Liver (tissue), 9 donors: Measurements from ENCODE around the gene RIN1. TPM values are rescaled to one million over a fixed set of nuclear protein-coding genes. Genes with fewer than 3 reads are reported as not detected.

Source experiments
- DNase-seq: peaks from one replicate; pipeline ENCODE4 v3.0.0-alpha.2; 2017; ENCODE audit warnings: low spot score
- H3K27ac ChIP-seq, 2 donors: one replicate each; pipeline ENCODE4 v1.7.0; 2013; ENCODE audit warnings: inconsistent platforms in 2 of 2, low read length in 2 of 2, control low read depth in 1 of 2, low read depth in 1 of 2, mild to moderate bottlenecking in 1 of 2
- H3K27me3 ChIP-seq, 4 donors: one replicate each; pipeline versions ENCODE4 v1.6.1 to v1.7.0; 2013; ENCODE audit warnings: low read length in 3 of 4, inconsistent platforms in 1 of 4, mild to moderate bottlenecking in 1 of 4, moderate library complexity in 1 of 4; ENCODE audit not compliant: control insufficient read depth in 4 of 4, insufficient read depth in 4 of 4
- H3K36me3 ChIP-seq, 4 donors: one replicate each; pipeline versions ENCODE4 v1.6.1 to v1.7.0; 2013; ENCODE audit warnings: low read length in 3 of 4, mild to moderate bottlenecking in 3 of 4, low read depth in 1 of 4, moderate library complexity in 1 of 4; ENCODE audit not compliant: control insufficient read depth in 4 of 4, insufficient read depth in 3 of 4
- H3K4me1 ChIP-seq, 4 donors: one replicate each; pipeline versions ENCODE4 v1.6.1 to v1.7.0; 2013; ENCODE audit warnings: low read length in 3 of 4, mild to moderate bottlenecking in 3 of 4, moderate library complexity in 1 of 4; ENCODE audit not compliant: control insufficient read depth in 4 of 4, insufficient read depth in 4 of 4
- H3K4me3 ChIP-seq, 3 donors: one replicate each; pipeline versions ENCODE4 v1.6.1 to v1.7.0; 2013; ENCODE audit warnings: low read length in 3 of 3, control low read depth in 1 of 3, low read depth in 1 of 3, mild to moderate bottlenecking in 1 of 3
- H3K9ac ChIP-seq, 2 donors: one replicate each; pipeline ENCODE4 v1.7.0; 2013; ENCODE audit warnings: low read length in 2 of 2, mild to moderate bottlenecking in 2 of 2, moderate library complexity in 2 of 2, control low read depth in 1 of 2, low read depth in 1 of 2
- H3K9me3 ChIP-seq, 4 donors: one replicate each; pipeline versions ENCODE4 v1.6.1 to v1.7.0; 2013; ENCODE audit warnings: low read length in 3 of 4; ENCODE audit not compliant: control insufficient read depth in 4 of 4
- CTCF ChIP-seq: fragments of 150-350 bp; IDR thresholded peaks from 2 replicates; pipeline ENCODE4 v1.5.1; 2017; ENCODE audit warnings: improper control_type of control experiment, low read depth, low read length; ENCODE audit not compliant: missing input control
- EGR1 ChIP-seq, 2 donors: IDR thresholded peaks; 2 replicates each; pipeline ENCODE4 v1.6.1; 2016 to 2018; ENCODE audit warnings: antibody characterized with exemption in 2 of 2, low read depth in 2 of 2
- FOXA1 ChIP-seq: IDR thresholded peaks from 2 replicates; pipeline ENCODE4 v1.6.1; 2016; ENCODE audit warnings: antibody characterized with exemption
- FOXA2 ChIP-seq: IDR thresholded peaks from 2 replicates; pipeline ENCODE4 v1.6.1; 2016; ENCODE audit warnings: antibody characterized with exemption
- GABPA ChIP-seq, 2 donors: IDR thresholded peaks in 1 of 2; conservative IDR thresholded peaks in 1 of 2; 2 replicates each; pipeline ENCODE4 v1.6.1; 2016; ENCODE audit warnings: antibody characterized with exemption in 2 of 2, mild to moderate bottlenecking in 1 of 2, moderate library complexity in 1 of 2
- HNF4A ChIP-seq, 2 donors: conservative IDR thresholded peaks; 2 replicates each; pipeline ENCODE4 v1.6.1; 2016; ENCODE audit warnings: antibody characterized with exemption in 2 of 2, mild to moderate bottlenecking in 2 of 2
- HNF4G ChIP-seq: IDR thresholded peaks from 2 replicates; pipeline ENCODE4 v1.6.1; 2016; ENCODE audit warnings: antibody characterized with exemption
- JUND ChIP-seq, 2 donors: IDR thresholded peaks; 2 replicates each; pipeline ENCODE4 v1.6.1; 2016; ENCODE audit warnings: antibody characterized with exemption in 2 of 2
- NR2F2 ChIP-seq: IDR thresholded peaks from 2 replicates; pipeline ENCODE4 v1.6.1; 2016; ENCODE audit warnings: antibody characterized with exemption
- RAD21 ChIP-seq, 2 donors: IDR thresholded peaks; 2 replicates each; pipeline ENCODE4 v1.6.1; 2016; ENCODE audit warnings: antibody characterized with exemption in 2 of 2, mild to moderate bottlenecking in 2 of 2
- RXRA ChIP-seq, 2 donors: IDR thresholded peaks; 2 replicates each; pipeline ENCODE4 v1.6.1; 2017 to 2018; ENCODE audit warnings: antibody characterized with exemption in 2 of 2, mild to moderate bottlenecking in 1 of 2
- SP1 ChIP-seq: IDR thresholded peaks from 2 replicates; pipeline ENCODE4 v1.6.1; 2018; ENCODE audit warnings: antibody characterized with exemption, mild to moderate bottlenecking
- TAF1 ChIP-seq: conservative IDR thresholded peaks from 2 replicates; pipeline ENCODE4 v1.6.1; 2016; ENCODE audit warnings: antibody characterized with exemption, mild to moderate bottlenecking
- YY1 ChIP-seq: IDR thresholded peaks from 2 replicates; pipeline ENCODE4 v1.6.1; 2016; ENCODE audit warnings: antibody characterized with exemption, mild to moderate bottlenecking
- WGBS: extraction: QIAGEN DNeasy Blood & Tissue Kit; methylation state at CpG from one replicate; pipeline ENCODE4 v1.1.7; 2013; 5-methylcytosine and 5-hydroxymethylcytosine counted together
- polyA plus RNA-seq, 2 donors: library from polyadenylated mRNA; stranded (reverse) in 1 of 2; unstranded in 1 of 2; fragments of 200-250 nt in 1 of 2; fragments of >200 nt in 1 of 2; fragmentation: Nextera tagmentation in 1 of 2; extraction: Ambion mirVana in 1 of 2; gene quantifications; one replicate each; pipeline versions ENCODE4 v1.2.1 to v1.2.3, GENCODE V29; 2013 to 2015
- total RNA-seq, 2 donors: library from RNA; depleted of rRNA; stranded (reverse); fragments of >200 nt; gene quantifications; one replicate each; pipeline ENCODE4 v1.2.3, GENCODE V29; 2014
- TF ChIP-seq, protein P1 (sequence below): IDR thresholded peaks from 2 replicates; pipeline ENCODE4 v1.6.1; 2016; ENCODE audit warnings: antibody characterized with exemption
- TF ChIP-seq, protein P2 (sequence below): IDR thresholded peaks from 2 replicates; pipeline ENCODE4 v1.6.1; 2016; ENCODE audit warnings: antibody characterized with exemption, mild to moderate bottlenecking
- TF ChIP-seq, protein P3 (sequence below): IDR thresholded peaks from 2 replicates; pipeline ENCODE4 v1.6.1; 2016; ENCODE audit warnings: antibody characterized with exemption
- TF ChIP-seq, protein P4 (sequence below): IDR thresholded peaks from 2 replicates; pipeline ENCODE4 v1.6.1; 2016; ENCODE audit warnings: antibody characterized with exemption
- donor health status: healthy.
- donor health status: healthy.
- donor health status: healthy.
- donor health status: healthy.
- donor health status: healthy.

The RIN1 gene
- total and polyA plus RNA-seq, 4 donors, result 0.11 to 1.1 (median 0.53) TPM

DNA sequence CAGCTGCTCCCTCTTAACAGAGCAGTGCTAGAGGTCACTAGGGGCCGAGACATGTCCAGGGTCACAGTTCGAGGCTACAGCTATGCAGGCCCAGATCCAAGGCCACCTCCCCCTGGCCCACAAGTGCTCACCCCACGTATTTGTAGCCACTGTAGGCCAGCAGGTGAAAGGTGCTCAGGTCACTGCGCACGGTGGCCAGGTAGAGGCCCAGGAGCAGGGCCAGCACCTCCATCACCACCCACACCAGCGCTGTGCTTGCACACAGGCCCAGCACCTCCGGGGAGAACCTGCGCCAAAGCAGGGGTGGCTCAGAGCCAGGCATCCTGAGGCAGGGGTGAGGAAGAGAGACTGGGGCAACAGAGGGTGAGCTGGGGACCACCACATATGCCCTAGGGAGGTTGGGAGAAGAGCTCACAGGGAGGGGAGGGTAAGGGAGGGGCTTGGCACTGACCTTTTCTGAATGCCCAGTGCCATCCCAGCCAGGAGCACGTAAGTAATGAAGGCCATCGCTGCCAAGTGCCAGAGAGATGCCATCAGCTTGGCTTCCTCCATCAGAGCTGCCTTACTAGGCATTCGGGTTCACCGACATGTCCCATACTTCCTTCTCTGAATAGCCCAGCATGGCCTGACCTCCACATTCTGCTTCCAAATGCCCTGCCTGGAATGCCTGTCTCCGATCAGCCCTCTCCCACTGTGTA, 50.8 kb downstream of the RIN1 start:
- Histone ChIP-seq H3K9ac (no peak overlapping the region), H3K4me1 (peaks cover 12 to 50% (median 36%) of the 10 kb centered on the region in 4 donors), H3K9me3 (no peaks in the 10 kb centered on the region), H3K4me3 (no peak overlapping the region), H3K27ac (no peak overlapping the region), H3K36me3 (peaks cover 0 to 5% (median 4%) of the 10 kb centered on the region in 4 donors), H3K27me3 (no peaks in the 10 kb centered on the region)
- DNase-seq, result no peak
- TF ChIP-seq FOXA1 (no peak), SP1 (no peak), HNF4A (conservative IDR thresholded peaks at IDR 0.05) (no peak), FOXA2 (no peak), JUND (IDR thresholded peaks at IDR 0.05) (no peak), RAD21 (IDR thresholded peaks at IDR 0.05) (no peak), CTCF (no peak), NR2F2 (no peak), EGR1 (IDR thresholded peaks at IDR 0.05; ENCODE audit: low read depth in 2 of 2) (no peak), YY1 (no peak), HNF4G (no peak), GABPA (IDR thresholded peaks at IDR 0.05 in 1 of 2, conservative IDR thresholded peaks at IDR 0.05 in 1 of 2) (no peak), TAF1 (no peak), RXRA (IDR thresholded peaks at IDR 0.05) (no peak)
- TF ChIP-seq, protein P1, sequence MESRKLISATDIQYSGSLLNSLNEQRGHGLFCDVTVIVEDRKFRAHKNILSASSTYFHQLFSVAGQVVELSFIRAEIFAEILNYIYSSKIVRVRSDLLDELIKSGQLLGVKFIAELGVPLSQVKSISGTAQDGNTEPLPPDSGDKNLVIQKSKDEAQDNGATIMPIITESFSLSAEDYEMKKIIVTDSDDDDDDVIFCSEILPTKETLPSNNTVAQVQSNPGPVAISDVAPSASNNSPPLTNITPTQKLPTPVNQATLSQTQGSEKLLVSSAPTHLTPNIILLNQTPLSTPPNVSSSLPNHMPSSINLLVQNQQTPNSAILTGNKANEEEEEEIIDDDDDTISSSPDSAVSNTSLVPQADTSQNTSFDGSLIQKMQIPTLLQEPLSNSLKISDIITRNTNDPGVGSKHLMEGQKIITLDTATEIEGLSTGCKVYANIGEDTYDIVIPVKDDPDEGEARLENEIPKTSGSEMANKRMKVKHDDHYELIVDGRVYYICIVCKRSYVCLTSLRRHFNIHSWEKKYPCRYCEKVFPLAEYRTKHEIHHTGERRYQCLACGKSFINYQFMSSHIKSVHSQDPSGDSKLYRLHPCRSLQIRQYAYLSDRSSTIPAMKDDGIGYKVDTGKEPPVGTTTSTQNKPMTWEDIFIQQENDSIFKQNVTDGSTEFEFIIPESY, result no peak
- TF ChIP-seq, protein P2, sequence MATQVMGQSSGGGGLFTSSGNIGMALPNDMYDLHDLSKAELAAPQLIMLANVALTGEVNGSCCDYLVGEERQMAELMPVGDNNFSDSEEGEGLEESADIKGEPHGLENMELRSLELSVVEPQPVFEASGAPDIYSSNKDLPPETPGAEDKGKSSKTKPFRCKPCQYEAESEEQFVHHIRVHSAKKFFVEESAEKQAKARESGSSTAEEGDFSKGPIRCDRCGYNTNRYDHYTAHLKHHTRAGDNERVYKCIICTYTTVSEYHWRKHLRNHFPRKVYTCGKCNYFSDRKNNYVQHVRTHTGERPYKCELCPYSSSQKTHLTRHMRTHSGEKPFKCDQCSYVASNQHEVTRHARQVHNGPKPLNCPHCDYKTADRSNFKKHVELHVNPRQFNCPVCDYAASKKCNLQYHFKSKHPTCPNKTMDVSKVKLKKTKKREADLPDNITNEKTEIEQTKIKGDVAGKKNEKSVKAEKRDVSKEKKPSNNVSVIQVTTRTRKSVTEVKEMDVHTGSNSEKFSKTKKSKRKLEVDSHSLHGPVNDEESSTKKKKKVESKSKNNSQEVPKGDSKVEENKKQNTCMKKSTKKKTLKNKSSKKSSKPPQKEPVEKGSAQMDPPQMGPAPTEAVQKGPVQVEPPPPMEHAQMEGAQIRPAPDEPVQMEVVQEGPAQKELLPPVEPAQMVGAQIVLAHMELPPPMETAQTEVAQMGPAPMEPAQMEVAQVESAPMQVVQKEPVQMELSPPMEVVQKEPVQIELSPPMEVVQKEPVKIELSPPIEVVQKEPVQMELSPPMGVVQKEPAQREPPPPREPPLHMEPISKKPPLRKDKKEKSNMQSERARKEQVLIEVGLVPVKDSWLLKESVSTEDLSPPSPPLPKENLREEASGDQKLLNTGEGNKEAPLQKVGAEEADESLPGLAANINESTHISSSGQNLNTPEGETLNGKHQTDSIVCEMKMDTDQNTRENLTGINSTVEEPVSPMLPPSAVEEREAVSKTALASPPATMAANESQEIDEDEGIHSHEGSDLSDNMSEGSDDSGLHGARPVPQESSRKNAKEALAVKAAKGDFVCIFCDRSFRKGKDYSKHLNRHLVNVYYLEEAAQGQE, result no peak
- TF ChIP-seq, protein P3, sequence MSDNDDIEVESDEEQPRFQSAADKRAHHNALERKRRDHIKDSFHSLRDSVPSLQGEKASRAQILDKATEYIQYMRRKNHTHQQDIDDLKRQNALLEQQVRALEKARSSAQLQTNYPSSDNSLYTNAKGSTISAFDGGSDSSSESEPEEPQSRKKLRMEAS, result no peak
- TF ChIP-seq, protein P4, sequence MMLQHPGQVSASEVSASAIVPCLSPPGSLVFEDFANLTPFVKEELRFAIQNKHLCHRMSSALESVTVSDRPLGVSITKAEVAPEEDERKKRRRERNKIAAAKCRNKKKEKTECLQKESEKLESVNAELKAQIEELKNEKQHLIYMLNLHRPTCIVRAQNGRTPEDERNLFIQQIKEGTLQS, result no peak
- WGBS, result 63% methylated on average over 13 of the region's 13 CpGs
